GM23338 (cell line): ENCODE results near the gene LILRA5.

Experiments
- CREB1 ChIP-seq: fragments of 250-450 bp; sonication (Bioruptor Pico); IDR thresholded peaks from 2 replicates; pipeline ENCODE4 v1.5.0; 2020; ENCODE audit warnings: low read depth, mild to moderate bottlenecking, moderate library complexity
- EZH2phosphoT487 ChIP-seq: fragments of 200-600 bp; sonication (generic); IDR thresholded peaks from one replicate; pipeline ENCODE4 v1.8.1; 2018; ENCODE audit warnings: antibody characterized with exemption; ENCODE audit not compliant: unreplicated experiment
- POLR2AphosphoS5 ChIP-seq: IDR thresholded peaks from 2 replicates; pipeline ENCODE4 v1.6.1; 2016; ENCODE audit warnings: antibody characterized with exemption, low read depth
- TF ChIP-seq, protein P1 (sequence below), 2 experiments: fragments of 200-600 bp in 1 of 2; sonication (generic) in 1 of 2; conservative IDR thresholded peaks; 2 replicates each; pipeline versions ENCODE4 v1.5.1 to v1.6.1; 2016 to 2017; ENCODE audit warnings: antibody characterized with exemption in 2 of 2, low read depth in 2 of 2, mild to moderate bottlenecking in 2 of 2, moderate library complexity in 1 of 2
- TF ChIP-seq, protein P2 (sequence below): IDR thresholded peaks from one replicate; pipeline ENCODE4 v1.6.1; 2018; ENCODE audit warnings: antibody characterized with exemption; ENCODE audit not compliant: unreplicated experiment
- TF ChIP-seq, protein P3 (sequence below): IDR thresholded peaks from 2 replicates; pipeline ENCODE4 v1.6.1; 2016; ENCODE audit warnings: antibody characterized with exemption

DNA sequence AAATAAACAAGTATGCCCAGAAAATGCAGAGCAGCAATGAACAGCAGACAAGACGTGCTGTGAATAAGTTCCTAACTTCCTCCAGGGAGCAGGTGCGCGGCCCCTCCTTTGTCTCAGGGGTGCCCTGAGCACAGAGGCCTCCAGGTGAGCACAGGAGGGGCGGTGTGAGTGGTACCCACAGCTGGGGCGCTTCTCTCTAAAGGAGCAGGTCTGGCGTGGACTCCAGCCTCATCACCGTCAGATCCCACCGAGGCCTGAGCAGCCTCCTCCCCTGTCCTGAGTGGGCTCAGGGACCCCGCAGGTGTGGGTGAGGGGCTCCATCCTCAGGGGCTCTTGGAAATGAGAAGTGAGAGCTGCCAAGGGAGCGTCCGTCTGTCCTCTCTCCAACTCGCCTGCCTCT, 3.2 kb downstream of the LILRA5 start:
- TF ChIP-seq, protein P1, sequence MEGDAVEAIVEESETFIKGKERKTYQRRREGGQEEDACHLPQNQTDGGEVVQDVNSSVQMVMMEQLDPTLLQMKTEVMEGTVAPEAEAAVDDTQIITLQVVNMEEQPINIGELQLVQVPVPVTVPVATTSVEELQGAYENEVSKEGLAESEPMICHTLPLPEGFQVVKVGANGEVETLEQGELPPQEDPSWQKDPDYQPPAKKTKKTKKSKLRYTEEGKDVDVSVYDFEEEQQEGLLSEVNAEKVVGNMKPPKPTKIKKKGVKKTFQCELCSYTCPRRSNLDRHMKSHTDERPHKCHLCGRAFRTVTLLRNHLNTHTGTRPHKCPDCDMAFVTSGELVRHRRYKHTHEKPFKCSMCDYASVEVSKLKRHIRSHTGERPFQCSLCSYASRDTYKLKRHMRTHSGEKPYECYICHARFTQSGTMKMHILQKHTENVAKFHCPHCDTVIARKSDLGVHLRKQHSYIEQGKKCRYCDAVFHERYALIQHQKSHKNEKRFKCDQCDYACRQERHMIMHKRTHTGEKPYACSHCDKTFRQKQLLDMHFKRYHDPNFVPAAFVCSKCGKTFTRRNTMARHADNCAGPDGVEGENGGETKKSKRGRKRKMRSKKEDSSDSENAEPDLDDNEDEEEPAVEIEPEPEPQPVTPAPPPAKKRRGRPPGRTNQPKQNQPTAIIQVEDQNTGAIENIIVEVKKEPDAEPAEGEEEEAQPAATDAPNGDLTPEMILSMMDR (conservative IDR thresholded peaks at IDR 0.05; ENCODE audit: low read depth in 2 of 2): no peak
- no peak for TF ChIP-seq POLR2AphosphoS5
- TF ChIP-seq, protein P2, sequence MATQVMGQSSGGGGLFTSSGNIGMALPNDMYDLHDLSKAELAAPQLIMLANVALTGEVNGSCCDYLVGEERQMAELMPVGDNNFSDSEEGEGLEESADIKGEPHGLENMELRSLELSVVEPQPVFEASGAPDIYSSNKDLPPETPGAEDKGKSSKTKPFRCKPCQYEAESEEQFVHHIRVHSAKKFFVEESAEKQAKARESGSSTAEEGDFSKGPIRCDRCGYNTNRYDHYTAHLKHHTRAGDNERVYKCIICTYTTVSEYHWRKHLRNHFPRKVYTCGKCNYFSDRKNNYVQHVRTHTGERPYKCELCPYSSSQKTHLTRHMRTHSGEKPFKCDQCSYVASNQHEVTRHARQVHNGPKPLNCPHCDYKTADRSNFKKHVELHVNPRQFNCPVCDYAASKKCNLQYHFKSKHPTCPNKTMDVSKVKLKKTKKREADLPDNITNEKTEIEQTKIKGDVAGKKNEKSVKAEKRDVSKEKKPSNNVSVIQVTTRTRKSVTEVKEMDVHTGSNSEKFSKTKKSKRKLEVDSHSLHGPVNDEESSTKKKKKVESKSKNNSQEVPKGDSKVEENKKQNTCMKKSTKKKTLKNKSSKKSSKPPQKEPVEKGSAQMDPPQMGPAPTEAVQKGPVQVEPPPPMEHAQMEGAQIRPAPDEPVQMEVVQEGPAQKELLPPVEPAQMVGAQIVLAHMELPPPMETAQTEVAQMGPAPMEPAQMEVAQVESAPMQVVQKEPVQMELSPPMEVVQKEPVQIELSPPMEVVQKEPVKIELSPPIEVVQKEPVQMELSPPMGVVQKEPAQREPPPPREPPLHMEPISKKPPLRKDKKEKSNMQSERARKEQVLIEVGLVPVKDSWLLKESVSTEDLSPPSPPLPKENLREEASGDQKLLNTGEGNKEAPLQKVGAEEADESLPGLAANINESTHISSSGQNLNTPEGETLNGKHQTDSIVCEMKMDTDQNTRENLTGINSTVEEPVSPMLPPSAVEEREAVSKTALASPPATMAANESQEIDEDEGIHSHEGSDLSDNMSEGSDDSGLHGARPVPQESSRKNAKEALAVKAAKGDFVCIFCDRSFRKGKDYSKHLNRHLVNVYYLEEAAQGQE: no peak
- no peak for TF ChIP-seq CREB1 (CRISPR knock-in tag)
- TF ChIP-seq, protein P3, sequence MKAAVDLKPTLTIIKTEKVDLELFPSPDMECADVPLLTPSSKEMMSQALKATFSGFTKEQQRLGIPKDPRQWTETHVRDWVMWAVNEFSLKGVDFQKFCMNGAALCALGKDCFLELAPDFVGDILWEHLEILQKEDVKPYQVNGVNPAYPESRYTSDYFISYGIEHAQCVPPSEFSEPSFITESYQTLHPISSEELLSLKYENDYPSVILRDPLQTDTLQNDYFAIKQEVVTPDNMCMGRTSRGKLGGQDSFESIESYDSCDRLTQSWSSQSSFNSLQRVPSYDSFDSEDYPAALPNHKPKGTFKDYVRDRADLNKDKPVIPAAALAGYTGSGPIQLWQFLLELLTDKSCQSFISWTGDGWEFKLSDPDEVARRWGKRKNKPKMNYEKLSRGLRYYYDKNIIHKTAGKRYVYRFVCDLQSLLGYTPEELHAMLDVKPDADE: no peak
- TF ChIP-seq EZH2phosphoT487: no peak
